ENCODE measurements around the gene DTNB.
"Not testable (repeated sequence)": the region's sequence is repeated elsewhere in the genome, so short reads cannot be mapped to it uniquely, and the experiment has no call there.

DTNB gene

DNA sequence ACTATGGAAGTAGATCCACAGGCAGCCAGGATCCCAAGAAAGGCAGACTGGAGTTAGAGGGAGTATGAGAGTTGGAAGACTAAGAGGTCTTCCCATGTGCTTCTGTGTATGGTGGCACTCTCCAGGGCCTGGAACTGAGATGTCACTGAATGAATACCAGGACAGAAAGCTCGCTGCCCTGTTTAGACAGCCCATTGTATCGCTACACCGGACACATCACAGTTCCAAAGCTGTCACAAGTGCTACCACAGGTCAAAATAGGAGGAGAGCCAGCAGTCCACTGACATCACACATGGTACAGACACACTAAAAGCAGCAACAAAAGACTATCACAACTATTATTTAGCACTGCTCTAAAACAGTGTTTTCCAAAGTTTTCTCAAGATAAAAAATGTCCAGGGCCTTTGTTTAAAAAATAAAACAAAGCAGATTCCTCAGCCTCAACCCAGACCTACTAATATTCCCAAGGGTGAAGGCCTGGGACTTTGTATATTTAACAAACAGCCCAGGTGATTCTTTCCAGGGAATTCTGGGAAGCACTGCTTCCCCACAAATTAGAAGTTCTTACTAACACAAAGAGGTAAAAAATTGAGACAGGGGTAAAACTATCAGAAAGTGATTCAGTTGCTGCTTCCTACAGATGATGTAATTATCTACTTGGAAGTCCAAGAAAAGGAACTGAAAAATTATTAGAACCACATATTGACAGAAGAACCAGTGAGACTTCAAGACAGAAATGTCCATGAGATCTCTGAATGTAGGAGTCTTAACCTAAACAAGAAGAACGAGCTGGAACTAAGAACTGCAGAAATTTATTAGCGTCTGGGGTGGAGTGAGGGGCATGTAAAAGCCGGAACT, 116.0 kb downstream of the DTNB start:
- no peaks in the 10 kb centered on the region for H3K4me1 ChIP-seq (ENCODE audit: control insufficient read depth, insufficient read depth, low read length)
- POLR2A ChIA-PET, result no interaction called here
- no peak for TF ChIP-seq SP3 (tag by site-specific recombination; IDR thresholded peaks at IDR 0.05)
- H3K4me3 ChIP-seq (ENCODE audit: low read depth, low read length), result no peak overlapping the region
- CTCF ChIA-PET, result interaction anchor here (0.9 kb wide), 2 partner anchors 11 to 195 kb away, joined by 3 read pairs; no protein-coding TSS in a partner anchor
- H3K36me3 ChIP-seq (ENCODE audit: control insufficient read depth in 2 of 2, insufficient read depth in 1 of 2, low read length in 2 of 2), result no peaks in the 10 kb centered on the region
- no peaks in the 10 kb centered on the region for H3K9me3 ChIP-seq (ENCODE audit: control insufficient read depth, insufficient read depth, low read depth, low read length)
- no peak overlapping the region for H3K27ac ChIP-seq (ENCODE audit: extremely low read depth, low read depth, low read length)

DNA sequence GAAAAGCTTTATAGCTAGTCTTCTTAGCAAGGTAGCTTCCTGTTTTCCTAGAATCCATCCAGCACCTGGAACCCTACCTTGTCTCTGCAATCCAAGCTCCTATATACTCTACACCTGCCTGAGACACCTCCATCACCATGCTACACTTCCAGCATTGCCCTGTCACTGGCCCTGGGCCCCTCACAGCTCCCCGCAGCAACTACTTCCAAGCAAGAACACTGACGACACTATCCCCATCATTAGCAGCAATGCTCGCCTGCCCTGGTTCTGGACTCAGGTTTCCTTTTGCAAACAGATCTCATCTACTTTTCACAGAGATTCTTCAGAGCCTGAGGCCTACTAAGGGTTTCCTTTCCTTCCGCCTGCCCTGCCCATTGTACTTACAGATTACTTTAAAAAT, 121.1 kb downstream of the DTNB start:
- ChIA-PET CTCF (no interaction called here), POLR2A (no interaction called here)
- H3K27ac ChIP-seq (ENCODE audit: extremely low read depth, low read depth, low read length), result no peak overlapping the region
- H3K36me3 ChIP-seq (ENCODE audit: control insufficient read depth in 2 of 2, insufficient read depth in 1 of 2, low read length in 2 of 2), result no peaks in the 10 kb centered on the region
- TF ChIP-seq ZNF184 (tag by site-specific recombination; IDR thresholded peaks at IDR 0.05), result no peak
- no peak for TF ChIP-seq ZNF37A (tag by site-specific recombination; IDR thresholded peaks at IDR 0.05)
- no peak for TF ChIP-seq ZNF785 (tag by site-specific recombination; IDR thresholded peaks at IDR 0.05)
- no peak for TF ChIP-seq GLIS1 (tag by site-specific recombination; IDR thresholded peaks at IDR 0.05)
- TF ChIP-seq ZBTB20 (tag by site-specific recombination; IDR thresholded peaks at IDR 0.05), result no peak
- no peak for TF ChIP-seq SCRT2 (tag by site-specific recombination; IDR thresholded peaks at IDR 0.05)
- TF ChIP-seq ZSCAN23 (tag by site-specific recombination; IDR thresholded peaks at IDR 0.05), result no peak
- TF ChIP-seq, protein P1, sequence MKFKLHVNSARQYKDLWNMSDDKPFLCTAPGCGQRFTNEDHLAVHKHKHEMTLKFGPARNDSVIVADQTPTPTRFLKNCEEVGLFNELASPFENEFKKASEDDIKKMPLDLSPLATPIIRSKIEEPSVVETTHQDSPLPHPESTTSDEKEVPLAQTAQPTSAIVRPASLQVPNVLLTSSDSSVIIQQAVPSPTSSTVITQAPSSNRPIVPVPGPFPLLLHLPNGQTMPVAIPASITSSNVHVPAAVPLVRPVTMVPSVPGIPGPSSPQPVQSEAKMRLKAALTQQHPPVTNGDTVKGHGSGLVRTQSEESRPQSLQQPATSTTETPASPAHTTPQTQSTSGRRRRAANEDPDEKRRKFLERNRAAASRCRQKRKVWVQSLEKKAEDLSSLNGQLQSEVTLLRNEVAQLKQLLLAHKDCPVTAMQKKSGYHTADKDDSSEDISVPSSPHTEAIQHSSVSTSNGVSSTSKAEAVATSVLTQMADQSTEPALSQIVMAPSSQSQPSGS (tag by site-specific recombination; IDR thresholded peaks at IDR 0.05; ENCODE audit: low read depth), result no peak
- TF ChIP-seq ZBTB7A (tag by site-specific recombination; IDR thresholded peaks at IDR 0.05; ENCODE audit: low read depth), result no peak
- no peak for TF ChIP-seq ZBTB11 (tag by site-specific recombination; conservative IDR thresholded peaks at IDR 0.05; ENCODE audit: low read depth)
- no peaks in the 10 kb centered on the region for H3K9me3 ChIP-seq (ENCODE audit: control insufficient read depth, insufficient read depth, low read depth, low read length)
- no peak overlapping the region for H3K4me3 ChIP-seq (ENCODE audit: low read depth, low read length)
- peaks cover 10% of the 10 kb centered on the region for H3K4me1 ChIP-seq (ENCODE audit: control insufficient read depth, insufficient read depth, low read length)

- ChIA-PET POLR2A (no interaction called here), CTCF (no interaction called here)
- Histone ChIP-seq H3K9me3 (ENCODE audit: control insufficient read depth, insufficient read depth, low read depth, low read length) (no peaks in the 10 kb centered on the region), H3K27ac (ENCODE audit: extremely low read depth, low read depth, low read length) (no peak overlapping the region), H3K4me1 (ENCODE audit: control insufficient read depth, insufficient read depth, low read length) (peaks cover 10% of the 10 kb centered on the region), H3K4me3 (ENCODE audit: low read depth, low read length) (no peak overlapping the region), H3K36me3 (ENCODE audit: control insufficient read depth in 2 of 2, insufficient read depth in 1 of 2, low read length in 2 of 2) (no peaks in the 10 kb centered on the region)
- no peak for TF ChIP-seq ZNF184 (tag by site-specific recombination; IDR thresholded peaks at IDR 0.05)
Observed at GRCh38 chr2:25551316-25551715, 122.1 kb downstream of the DTNB start.

- CTCF ChIA-PET; H3K27ac ChIP-seq (ENCODE audit: extremely low read depth, low read depth, low read length); H3K9me3 ChIP-seq (ENCODE audit: control insufficient read depth, insufficient read depth, low read depth, low read length); H3K36me3 ChIP-seq (ENCODE audit: control insufficient read depth in 2 of 2, insufficient read depth in 1 of 2, low read length in 2 of 2); POLR2A ChIA-PET; H3K4me1 ChIP-seq (ENCODE audit: control insufficient read depth, insufficient read depth, low read length); H3K4me3 ChIP-seq (ENCODE audit: low read depth, low read length): not testable (repeated sequence)
Observed at GRCh38 chr2:25549571-25549970, 123.8 kb downstream of the DTNB start.
